HFFc6 (cell line): ENCODE measurements around the gene ACTRT2. TPM values are rescaled to one million over a fixed set of nuclear protein-coding genes. Genes with fewer than 3 reads are reported as not detected.

Source experiments
- DNase-seq: peaks from one replicate; pipeline ENCODE4 v3.0.0-alpha.2; 2018
- H3K27ac Mint-ChIP-seq: 2 replicates; pipeline ENCODE4 v1.8.0; 2020; ENCODE audit warnings: mild to moderate bottlenecking, mixed read lengths
- H3K27me3 Mint-ChIP-seq: 2 replicates; pipeline ENCODE4 v1.8.0; 2021; ENCODE audit warnings: mild to moderate bottlenecking, moderate library complexity, mixed read lengths; ENCODE audit not compliant: insufficient read depth
- H3K36me3 Mint-ChIP-seq: 2 replicates; pipeline ENCODE4 v1.8.0; 2021; ENCODE audit warnings: low read depth, mixed read lengths
- H3K4me1 Mint-ChIP-seq: 2 replicates; pipeline ENCODE4 v1.8.0; 2020; ENCODE audit warnings: low read depth, mixed read lengths
- H3K4me3 Mint-ChIP-seq: 2 replicates; pipeline ENCODE4 v1.8.0; 2020; ENCODE audit warnings: mild to moderate bottlenecking, moderate library complexity, mixed read lengths
- H3K9me3 Mint-ChIP-seq: 2 replicates; pipeline ENCODE4 v1.8.0; 2020; ENCODE audit warnings: mild to moderate bottlenecking, mixed read lengths
- total RNA-seq, 6 experiments: library from RNA; stranded (reverse); fragmentation: NEBNext Ultra II Directional; extraction: Animal tissue kit (Norgen Biotek cat#: 25700); gene quantifications; 2 replicates in 1 of 6; 3 replicates in 5 of 6; pipeline ENCODE4 v1.2.3, GENCODE V29; 2021
- TF ChIP-seq, protein P1 (sequence below): fragments of 200-600 bp; sonication (generic); IDR thresholded peaks from 2 replicates; pipeline ENCODE4 v1.5.0; 2021; ENCODE audit warnings: antibody characterized with exemption, mild to moderate bottlenecking

ACTRT2 gene
- total RNA-seq, 6 experiments from 2014 or later: not detected

DNA sequence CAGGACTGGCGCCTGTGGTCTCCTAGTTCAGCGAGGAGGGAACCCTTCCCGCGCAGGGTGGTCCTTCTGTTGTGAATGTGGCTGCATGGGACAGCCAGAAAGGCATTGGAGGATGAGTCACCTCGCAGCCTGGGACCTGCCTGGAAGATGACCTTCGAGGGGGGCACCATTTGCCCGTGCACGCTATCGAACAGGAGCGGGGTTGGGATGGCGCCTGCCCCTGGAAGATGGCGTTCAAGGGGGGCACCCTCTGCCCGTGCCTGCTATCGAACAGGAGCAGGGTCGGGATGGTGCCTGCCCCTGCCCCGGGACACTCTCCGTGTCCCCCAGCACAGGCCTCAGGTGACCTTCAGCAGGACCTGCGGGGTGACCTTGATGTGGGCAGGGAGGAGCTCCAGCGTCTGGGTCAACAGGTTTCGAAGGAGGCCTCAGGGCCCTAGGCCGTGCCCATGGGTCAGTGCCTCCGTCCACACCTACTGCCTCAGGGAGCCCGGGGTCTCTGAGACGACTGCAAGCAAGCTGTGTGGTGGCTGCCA is 1.7 kb upstream of the ACTRT2 start:
- H3K36me3 Mint-ChIP-seq: peaks cover 3% of the 10 kb centered on the region; the same call in 1 of the 2 replicates
- H3K27ac Mint-ChIP-seq: no peak overlapping the region
- DNase-seq: no peak
- H3K27me3 Mint-ChIP-seq: no peaks in the 10 kb centered on the region; the same call in 1 of the 2 replicates
- no peak overlapping the region for H3K4me3 Mint-ChIP-seq
- no peaks in the 10 kb centered on the region for H3K4me1 Mint-ChIP-seq
- H3K9me3 Mint-ChIP-seq: peaks cover 26% of the 10 kb centered on the region
- TF ChIP-seq, protein P1, sequence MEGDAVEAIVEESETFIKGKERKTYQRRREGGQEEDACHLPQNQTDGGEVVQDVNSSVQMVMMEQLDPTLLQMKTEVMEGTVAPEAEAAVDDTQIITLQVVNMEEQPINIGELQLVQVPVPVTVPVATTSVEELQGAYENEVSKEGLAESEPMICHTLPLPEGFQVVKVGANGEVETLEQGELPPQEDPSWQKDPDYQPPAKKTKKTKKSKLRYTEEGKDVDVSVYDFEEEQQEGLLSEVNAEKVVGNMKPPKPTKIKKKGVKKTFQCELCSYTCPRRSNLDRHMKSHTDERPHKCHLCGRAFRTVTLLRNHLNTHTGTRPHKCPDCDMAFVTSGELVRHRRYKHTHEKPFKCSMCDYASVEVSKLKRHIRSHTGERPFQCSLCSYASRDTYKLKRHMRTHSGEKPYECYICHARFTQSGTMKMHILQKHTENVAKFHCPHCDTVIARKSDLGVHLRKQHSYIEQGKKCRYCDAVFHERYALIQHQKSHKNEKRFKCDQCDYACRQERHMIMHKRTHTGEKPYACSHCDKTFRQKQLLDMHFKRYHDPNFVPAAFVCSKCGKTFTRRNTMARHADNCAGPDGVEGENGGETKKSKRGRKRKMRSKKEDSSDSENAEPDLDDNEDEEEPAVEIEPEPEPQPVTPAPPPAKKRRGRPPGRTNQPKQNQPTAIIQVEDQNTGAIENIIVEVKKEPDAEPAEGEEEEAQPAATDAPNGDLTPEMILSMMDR: no peak

DNA sequence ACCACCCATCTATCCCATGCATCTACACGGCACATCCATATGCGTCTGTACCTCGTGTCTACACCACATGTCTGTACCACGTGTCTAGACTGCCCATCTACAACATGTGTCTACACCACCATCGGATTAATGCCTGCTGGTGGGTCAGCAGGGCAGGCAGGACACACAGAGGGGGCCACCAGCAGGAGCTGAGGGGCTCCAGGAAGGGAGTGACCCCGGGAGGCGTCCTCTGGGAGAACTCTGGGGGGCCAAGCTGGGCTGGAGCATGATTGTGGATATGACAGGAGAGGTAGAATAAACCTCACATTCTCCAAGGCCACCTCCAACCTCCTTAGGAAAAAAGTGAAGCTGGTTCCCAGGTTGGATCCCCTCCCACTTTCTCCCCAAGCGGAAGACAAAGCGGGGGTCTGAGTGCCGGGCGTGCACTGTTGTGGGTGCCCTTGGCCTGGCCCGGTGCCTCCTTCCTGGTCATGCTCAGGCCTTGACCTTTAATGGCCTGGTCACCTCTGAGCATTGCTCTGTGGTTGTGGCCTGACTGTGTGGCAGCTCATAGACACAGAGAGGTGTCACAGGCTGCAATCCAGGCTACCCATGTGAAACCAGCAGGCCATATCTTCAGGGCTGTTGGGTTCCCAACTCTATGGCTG is 881 bp upstream of the ACTRT2 start:
- no peaks in the 10 kb centered on the region for H3K4me1 Mint-ChIP-seq
- H3K36me3 Mint-ChIP-seq: peaks cover 3% of the 10 kb centered on the region; the same call in 1 of the 2 replicates
- no peak overlapping the region for H3K27ac Mint-ChIP-seq
- TF ChIP-seq, protein P1: no peak
- H3K4me3 Mint-ChIP-seq: no peak overlapping the region
- H3K9me3 Mint-ChIP-seq: peaks cover 24% of the 10 kb centered on the region
- H3K27me3 Mint-ChIP-seq: no peaks in the 10 kb centered on the region; the same call in 1 of the 2 replicates
- DNase-seq: no peak

DNA sequence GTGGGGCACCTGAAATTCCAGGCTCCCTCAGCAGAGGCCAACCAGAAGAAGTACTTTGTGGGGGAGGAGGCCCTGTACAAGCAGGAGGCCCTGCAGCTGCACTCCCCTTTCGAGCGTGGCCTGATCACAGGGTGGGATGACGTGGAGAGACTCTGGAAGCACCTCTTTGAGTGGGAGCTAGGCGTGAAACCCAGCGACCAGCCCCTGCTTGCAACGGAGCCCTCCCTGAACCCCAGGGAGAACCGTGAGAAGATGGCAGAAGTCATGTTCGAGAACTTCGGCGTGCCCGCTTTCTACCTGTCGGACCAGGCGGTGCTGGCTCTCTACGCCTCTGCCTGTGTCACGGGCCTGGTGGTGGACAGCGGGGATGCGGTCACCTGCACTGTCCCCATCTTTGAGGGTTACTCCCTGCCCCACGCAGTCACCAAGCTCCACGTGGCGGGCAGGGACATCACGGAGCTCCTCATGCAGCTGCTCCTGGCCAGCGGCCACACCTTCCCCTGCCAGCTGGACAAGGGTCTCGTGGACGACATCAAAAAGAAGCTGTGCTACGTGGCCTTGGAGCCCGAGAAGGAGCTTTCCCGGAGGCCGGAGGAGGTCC is 634 bp downstream of the ACTRT2 start:
- no peaks in the 10 kb centered on the region; the same call in 1 of the 2 replicates for H3K27me3 Mint-ChIP-seq
- H3K27ac Mint-ChIP-seq: no peak overlapping the region
- no peak for DNase-seq
- H3K9me3 Mint-ChIP-seq: peaks cover 24% of the 10 kb centered on the region
- no peaks in the 10 kb centered on the region for H3K4me1 Mint-ChIP-seq
- H3K4me3 Mint-ChIP-seq: no peak overlapping the region
- TF ChIP-seq, protein P1: no peak
- H3K36me3 Mint-ChIP-seq: peaks cover 3% of the 10 kb centered on the region; the same call in 1 of the 2 replicates

DNA sequence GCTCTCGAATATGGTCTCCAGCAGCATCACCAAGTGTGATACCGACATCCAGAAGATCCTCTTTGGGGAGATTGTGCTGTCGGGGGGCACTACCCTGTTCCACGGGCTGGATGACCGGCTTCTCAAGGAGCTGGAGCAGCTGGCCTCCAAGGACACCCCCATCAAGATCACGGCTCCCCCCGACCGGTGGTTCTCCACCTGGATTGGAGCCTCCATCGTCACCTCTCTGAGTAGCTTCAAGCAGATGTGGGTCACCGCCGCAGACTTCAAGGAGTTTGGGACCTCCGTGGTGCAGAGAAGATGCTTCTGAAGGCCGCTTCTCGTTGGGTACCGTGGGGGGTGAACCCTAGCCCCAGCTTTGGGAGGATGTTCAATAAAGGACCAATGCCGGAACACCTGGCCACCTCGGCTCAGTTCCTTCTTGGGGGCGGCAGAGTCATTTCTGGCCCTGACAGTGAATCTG is 1.3 kb downstream of the ACTRT2 start:
- H3K4me3 Mint-ChIP-seq: no peak overlapping the region

DNA sequence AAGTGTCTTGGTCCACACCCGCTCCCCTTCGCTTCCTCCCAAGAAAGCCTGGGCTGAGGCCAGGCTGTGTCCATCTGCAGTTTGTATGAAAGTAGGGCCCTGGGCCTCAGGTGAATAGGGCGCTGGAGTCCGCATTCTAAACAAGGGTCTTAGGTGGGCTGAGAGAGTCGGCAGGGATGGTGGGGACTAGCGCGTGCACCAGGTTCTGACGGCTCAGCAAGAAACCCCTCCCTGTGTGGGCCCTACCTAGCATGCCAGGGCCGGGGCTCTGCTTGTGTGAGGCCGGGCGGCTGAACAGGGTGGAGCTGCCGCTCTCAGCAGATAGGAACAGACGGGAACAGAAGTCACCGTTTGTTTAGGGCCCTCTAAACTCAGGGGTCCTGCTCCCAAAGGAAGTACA is 1.7 kb downstream of the ACTRT2 start:
- peaks cover 18% of the 10 kb centered on the region for H3K9me3 Mint-ChIP-seq
- DNase-seq: no peak
- H3K27ac Mint-ChIP-seq: no peak overlapping the region
- no peak overlapping the region for H3K4me3 Mint-ChIP-seq
- no peaks in the 10 kb centered on the region; the same call in 1 of the 2 replicates for H3K27me3 Mint-ChIP-seq
- no peaks in the 10 kb centered on the region for H3K4me1 Mint-ChIP-seq
- TF ChIP-seq, protein P1: no peak
- peaks cover 3% of the 10 kb centered on the region; the same call in 1 of the 2 replicates for H3K36me3 Mint-ChIP-seq

More for the DNA sequence above, 1.3 kb downstream of the ACTRT2 start:
- peaks cover 3% of the 10 kb centered on the region; the same call in 1 of the 2 replicates for H3K36me3 Mint-ChIP-seq
- no peaks in the 10 kb centered on the region; the same call in 1 of the 2 replicates for H3K27me3 Mint-ChIP-seq
- no peak overlapping the region for H3K27ac Mint-ChIP-seq
- TF ChIP-seq, protein P1: no peak
- DNase-seq: no peak
- H3K9me3 Mint-ChIP-seq: peaks cover 22% of the 10 kb centered on the region
- H3K4me1 Mint-ChIP-seq: no peaks in the 10 kb centered on the region
